ENCODE measurements around the gene NSF.
"Not testable (repeated sequence)": the region's sequence is repeated elsewhere in the genome, so short reads cannot be mapped to it uniquely, and the experiment has no call there.

NSF gene

GRCh38 chr17:46590157-46591146 is at the start of gene NSF:
Gene NSF, plus strand, starts transcription at chr17:46590669. Its CDS starts 107 bp downstream, at chr17:46590776.
- DNase-seq (ENCODE audit: low read depth, low spot score) = not testable (repeated sequence)

GRCh38 chr17:46548607-46549006 is 41.9 kb upstream of the NSF start:
- not testable (repeated sequence) for DNase-seq (ENCODE audit: low read depth, low spot score)

GRCh38 chr17:46559155-46559554 is 31.3 kb upstream of the NSF start:
- DNase-seq (ENCODE audit: low read depth, low spot score) = not testable (repeated sequence)

- not testable (repeated sequence) for DNase-seq (ENCODE audit: low read depth, low spot score)
Measured at GRCh38 chr17:46560048-46560447, 30.4 kb upstream of the NSF start.

- DNase-seq (ENCODE audit: low read depth, low spot score) = not testable (repeated sequence)
Measured at GRCh38 chr17:46566284-46566683, 24.2 kb upstream of the NSF start.

- not testable (repeated sequence) for DNase-seq (ENCODE audit: low read depth, low spot score)
Measured at GRCh38 chr17:46566980-46567379, 23.5 kb upstream of the NSF start.

- not testable (repeated sequence) for DNase-seq (ENCODE audit: low read depth, low spot score)
Measured at GRCh38 chr17:46571796-46572195, 18.7 kb upstream of the NSF start.

GRCh38 chr17:46579083-46580075 is 11.1 kb upstream of the NSF start, which contains the start of gene ARL17A:
Gene ARL17A, minus strand, starts transcription at chr17:46579691. Its CDS starts 3,369 bp downstream, at chr17:46576322.
- not testable (repeated sequence) for DNase-seq (ENCODE audit: low read depth, low spot score)

- DNase-seq (ENCODE audit: low read depth, low spot score) = not testable (repeated sequence)
Measured at GRCh38 chr17:46580082-46580481, 10.4 kb upstream of the NSF start.

GRCh38 chr17:46585444-46585843 is 5.0 kb upstream of the NSF start:
- DNase-seq (ENCODE audit: low read depth, low spot score) = not testable (repeated sequence)

GRCh38 chr17:46591332-46591731 is 863 bp downstream of the NSF start:
- DNase-seq (ENCODE audit: low read depth, low spot score) = not testable (repeated sequence)

- DNase-seq (ENCODE audit: low read depth, low spot score) = not testable (repeated sequence)
Measured at GRCh38 chr17:46598344-46598931, 8.0 kb downstream of the NSF start.

GRCh38 chr17:46600767-46601166 is 10.3 kb downstream of the NSF start:
- not testable (repeated sequence) for DNase-seq (ENCODE audit: low read depth, low spot score)

GRCh38 chr17:46603125-46603524 is 12.7 kb downstream of the NSF start:
- not testable (repeated sequence) for DNase-seq (ENCODE audit: low read depth, low spot score)

GRCh38 chr17:46611304-46611703 is 20.8 kb downstream of the NSF start:
- not testable (repeated sequence) for DNase-seq (ENCODE audit: low read depth, low spot score)

- not testable (repeated sequence) for DNase-seq (ENCODE audit: low read depth, low spot score)
Measured at GRCh38 chr17:46613876-46614275, 23.4 kb downstream of the NSF start.

GRCh38 chr17:46617121-46617520 is 26.7 kb downstream of the NSF start:
- not testable (repeated sequence) for DNase-seq (ENCODE audit: low read depth, low spot score)

- DNase-seq (ENCODE audit: low read depth, low spot score) = not testable (repeated sequence)
Measured at GRCh38 chr17:46618975-46619374, 28.5 kb downstream of the NSF start.

- not testable (repeated sequence) for DNase-seq (ENCODE audit: low read depth, low spot score)
Measured at GRCh38 chr17:46623790-46624189, 33.3 kb downstream of the NSF start.

GRCh38 chr17:46624726-46625125 is 34.3 kb downstream of the NSF start:
- not testable (repeated sequence) for DNase-seq (ENCODE audit: low read depth, low spot score)

GRCh38 chr17:46627452-46627851 is 37.0 kb downstream of the NSF start:
- not testable (repeated sequence) for DNase-seq (ENCODE audit: low read depth, low spot score)

All from smooth muscle cell of the brain vasculature (primary cell).